Activated CD4-positive, alpha-beta T cell treated with anti-CD3 and anti-CD28 coated beads, Interleukin-2, amount 50 U/mL, for 16 hours (primary cell): Measurements from ENCODE around the gene KPTN.

Experiments used
- DNase-seq: peaks from one replicate; pipeline ENCODE4 v3.0.0-alpha.2; 2020

The KPTN gene

GRCh38 chr19:47432091-47432490 is 51.9 kb downstream of the KPTN start:
- no peak for DNase-seq

DNA sequence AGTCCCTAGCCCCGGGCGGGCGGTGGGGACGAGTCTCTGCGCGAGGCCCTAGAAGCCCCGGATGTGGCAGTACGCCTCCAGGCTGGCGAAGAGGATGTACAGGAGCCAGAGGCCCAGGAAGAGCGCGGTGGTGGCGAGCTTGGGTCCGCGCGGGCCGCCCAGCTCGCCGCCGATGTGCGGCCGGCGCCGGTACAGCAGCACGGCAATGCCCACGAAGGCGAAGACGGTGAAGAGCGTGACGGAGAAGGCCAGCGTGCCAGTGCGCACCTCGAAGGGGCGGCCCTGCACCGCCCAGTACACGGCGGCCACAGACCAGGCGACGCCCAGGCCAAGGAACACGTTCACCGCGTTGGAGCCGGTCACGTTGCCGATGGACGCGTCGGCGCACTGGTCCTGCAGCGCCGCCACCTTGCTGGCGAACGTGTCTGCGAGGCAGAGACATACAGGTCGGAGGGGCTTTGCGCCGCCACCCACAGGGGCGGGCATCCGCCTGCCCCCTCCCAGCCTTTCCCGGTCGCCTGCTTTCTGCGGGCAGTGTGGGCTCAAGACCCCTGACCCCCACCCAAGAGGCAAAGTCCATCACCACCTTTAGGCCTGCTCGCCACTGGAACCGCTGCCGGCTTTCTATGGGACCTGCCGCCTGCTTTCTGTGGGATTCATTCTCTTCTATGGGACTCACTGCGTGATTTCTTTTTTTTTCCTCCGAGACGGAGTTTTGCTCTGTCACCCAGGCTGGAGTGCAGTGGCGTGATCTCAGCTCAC is 53.8 kb downstream of the KPTN start:
- peak; percentile 43 for DNase-seq

GRCh38 chr19:47429140-47429793 is 54.8 kb downstream of the KPTN start:
- no peak for DNase-seq

DNA sequence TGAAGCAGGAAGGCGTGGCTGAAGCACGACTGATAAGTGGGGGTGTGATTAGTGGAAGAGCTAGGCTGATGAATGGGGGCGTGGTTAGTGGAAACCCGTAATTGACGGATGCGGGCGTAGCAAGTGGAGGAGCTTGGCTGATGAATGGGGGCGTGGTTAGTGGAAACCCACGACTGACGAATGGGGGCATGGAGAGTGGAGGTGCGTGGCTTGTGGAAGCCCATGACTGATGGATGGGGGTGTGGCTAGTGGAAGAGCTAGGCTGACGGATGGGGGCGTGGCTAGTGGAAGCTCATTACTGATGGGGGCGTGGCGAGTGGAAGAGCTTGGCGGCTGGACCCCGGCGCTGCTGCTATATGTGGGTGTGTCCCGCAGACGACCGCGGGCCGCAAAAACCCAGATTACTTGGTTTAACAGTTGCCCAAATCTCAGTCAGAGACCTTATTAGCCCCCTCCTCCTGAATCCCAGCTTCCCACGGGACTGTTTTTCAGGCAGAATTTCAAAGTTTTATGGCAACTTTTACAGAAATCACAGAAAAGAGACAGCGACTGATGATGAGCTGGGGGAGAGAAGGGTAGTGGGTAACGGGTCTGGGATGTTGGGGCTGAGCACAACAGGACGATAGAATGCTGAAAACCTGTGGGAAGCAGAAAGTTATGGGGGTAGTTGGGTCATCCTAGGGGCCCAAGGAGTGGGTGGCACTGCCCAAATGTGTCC is 55.7 kb downstream of the KPTN start:
- peak; percentile 94 for DNase-seq

- DNase-seq: peak; percentile 78
Measured at GRCh38 chr19:47427241-47428176, 56.5 kb downstream of the KPTN start.
